ENCODE data around the gene MGMT. TPM values are rescaled to one million over a fixed set of nuclear protein-coding genes. Genes with fewer than 3 reads are reported as not detected.

MGMT gene
- total RNA-seq, 6 experiments from 2014 or later: 8.9 to 18.0 (median 10.0) TPM

DNA sequence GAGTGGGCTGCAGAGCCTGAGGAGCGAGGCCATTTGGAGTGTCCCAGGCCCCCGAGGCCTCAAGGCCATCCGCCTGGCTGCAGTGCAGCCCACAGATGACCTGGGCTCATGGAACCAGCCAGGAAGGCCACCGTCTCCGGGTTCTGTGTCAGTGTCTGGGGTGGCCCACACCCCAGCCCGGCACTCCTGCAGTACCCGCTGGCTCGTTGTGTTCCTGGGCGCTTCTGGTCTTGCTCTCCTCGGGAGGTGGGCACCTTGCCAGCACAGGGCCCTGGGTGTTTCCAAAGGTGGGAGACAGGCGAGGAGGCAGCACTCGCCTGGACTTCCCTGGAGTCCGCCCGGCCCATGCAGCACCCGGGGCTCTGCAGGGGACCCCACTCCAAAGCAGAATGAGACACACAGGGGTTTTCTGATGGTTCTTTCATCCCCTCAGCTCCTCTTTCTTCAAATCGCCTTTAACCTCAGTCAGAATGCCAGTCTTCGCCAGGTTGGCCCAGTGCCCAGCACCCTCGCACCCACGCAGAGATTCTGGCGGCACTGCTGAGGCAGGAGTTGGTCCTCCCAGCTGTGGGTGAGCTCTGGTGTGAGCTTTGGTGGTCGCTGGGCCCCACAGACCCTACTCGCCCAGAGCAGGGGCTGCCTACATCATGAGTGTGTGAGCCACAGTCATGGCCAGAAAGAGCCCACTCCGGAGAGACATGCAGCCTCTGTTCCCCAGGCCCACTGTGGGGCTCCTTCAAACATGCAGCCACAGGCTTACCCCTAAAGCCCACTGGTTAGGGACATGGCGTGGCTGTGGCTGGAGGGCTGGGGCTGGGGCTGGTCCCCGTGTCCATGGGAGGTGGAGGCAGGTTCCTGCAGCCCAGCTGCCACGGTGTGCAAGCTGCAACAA is 341.3 kb downstream of the MGMT start:
- Mint-ChIP-seq H3K27ac (no peak overlapping the region), H3K36me3 (ENCODE audit: low read depth) (peaks cover 4% of the 10 kb centered on the region), H3K4me3 (no peak overlapping the region), H3K9me3 (peaks cover 58% of the 10 kb centered on the region), H3K27me3 (ENCODE audit: insufficient read depth) (peaks cover 2% of the 10 kb centered on the region; the same call in 1 of the 2 replicates), H3K4me1 (ENCODE audit: low read depth) (no peaks in the 10 kb centered on the region)
- DNase-seq: no peak
- TF ChIP-seq, protein P1, sequence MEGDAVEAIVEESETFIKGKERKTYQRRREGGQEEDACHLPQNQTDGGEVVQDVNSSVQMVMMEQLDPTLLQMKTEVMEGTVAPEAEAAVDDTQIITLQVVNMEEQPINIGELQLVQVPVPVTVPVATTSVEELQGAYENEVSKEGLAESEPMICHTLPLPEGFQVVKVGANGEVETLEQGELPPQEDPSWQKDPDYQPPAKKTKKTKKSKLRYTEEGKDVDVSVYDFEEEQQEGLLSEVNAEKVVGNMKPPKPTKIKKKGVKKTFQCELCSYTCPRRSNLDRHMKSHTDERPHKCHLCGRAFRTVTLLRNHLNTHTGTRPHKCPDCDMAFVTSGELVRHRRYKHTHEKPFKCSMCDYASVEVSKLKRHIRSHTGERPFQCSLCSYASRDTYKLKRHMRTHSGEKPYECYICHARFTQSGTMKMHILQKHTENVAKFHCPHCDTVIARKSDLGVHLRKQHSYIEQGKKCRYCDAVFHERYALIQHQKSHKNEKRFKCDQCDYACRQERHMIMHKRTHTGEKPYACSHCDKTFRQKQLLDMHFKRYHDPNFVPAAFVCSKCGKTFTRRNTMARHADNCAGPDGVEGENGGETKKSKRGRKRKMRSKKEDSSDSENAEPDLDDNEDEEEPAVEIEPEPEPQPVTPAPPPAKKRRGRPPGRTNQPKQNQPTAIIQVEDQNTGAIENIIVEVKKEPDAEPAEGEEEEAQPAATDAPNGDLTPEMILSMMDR (IDR thresholded peaks at IDR 0.05): no peak

DNA sequence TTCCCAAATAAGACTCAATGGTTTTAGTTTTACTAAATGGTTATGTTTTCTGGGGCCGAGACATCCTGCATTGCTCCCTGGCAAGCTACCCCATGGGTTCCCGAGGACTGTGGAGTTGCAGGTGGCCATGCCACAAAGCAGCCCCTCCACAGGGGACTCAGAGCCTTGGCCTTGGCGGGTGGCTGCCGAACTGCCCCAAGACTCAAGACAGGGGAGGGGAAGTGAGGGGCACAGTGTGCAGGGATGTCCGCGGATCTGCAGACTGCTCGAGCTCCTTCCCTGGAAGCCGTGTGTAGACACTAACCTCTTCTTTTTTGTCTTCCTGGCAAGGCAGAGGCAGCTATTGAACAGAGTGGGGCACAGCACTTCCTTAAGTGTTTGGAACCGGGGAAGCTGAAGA is 342.4 kb downstream of the MGMT start:
- no peak overlapping the region for H3K4me3 Mint-ChIP-seq
- no peaks in the 10 kb centered on the region for H3K4me1 Mint-ChIP-seq (ENCODE audit: low read depth)
- DNase-seq: no peak
- H3K9me3 Mint-ChIP-seq: peaks cover 48% of the 10 kb centered on the region
- H3K27ac Mint-ChIP-seq: no peak overlapping the region
- TF ChIP-seq, protein P1 (IDR thresholded peaks at IDR 0.05): no peak
- peaks cover 4% of the 10 kb centered on the region for H3K27me3 Mint-ChIP-seq (ENCODE audit: insufficient read depth)
- peaks cover 4% of the 10 kb centered on the region for H3K36me3 Mint-ChIP-seq (ENCODE audit: low read depth)

- Mint-ChIP-seq H3K9me3 (peaks cover 50% of the 10 kb centered on the region), H3K4me3 (no peak overlapping the region)
- DNase-seq: no peak
Measured at GRCh38 chr10:129809841-129810240, 342.8 kb downstream of the MGMT start.

GRCh38 chr10:129811208-129811607 is 344.2 kb downstream of the MGMT start:
- Mint-ChIP-seq H3K4me1 (ENCODE audit: low read depth) (no peaks in the 10 kb centered on the region), H3K9me3 (peaks cover 47% of the 10 kb centered on the region), H3K4me3 (no peak overlapping the region), H3K27ac (no peak overlapping the region), H3K27me3 (ENCODE audit: insufficient read depth) (peaks cover 4% of the 10 kb centered on the region), H3K36me3 (ENCODE audit: low read depth) (peaks cover 4% of the 10 kb centered on the region)
- TF ChIP-seq, protein P1 (IDR thresholded peaks at IDR 0.05): no peak
- no peak for DNase-seq

More at GRCh38 chr10:129809841-129810240, 342.8 kb downstream of the MGMT start:
- TF ChIP-seq, protein P1 (IDR thresholded peaks at IDR 0.05): no peak
- no peak overlapping the region for H3K27ac Mint-ChIP-seq
- peaks cover 4% of the 10 kb centered on the region for H3K27me3 Mint-ChIP-seq (ENCODE audit: insufficient read depth)
- H3K36me3 Mint-ChIP-seq (ENCODE audit: low read depth): peaks cover 4% of the 10 kb centered on the region
- no peaks in the 10 kb centered on the region for H3K4me1 Mint-ChIP-seq (ENCODE audit: low read depth)

DNA sequence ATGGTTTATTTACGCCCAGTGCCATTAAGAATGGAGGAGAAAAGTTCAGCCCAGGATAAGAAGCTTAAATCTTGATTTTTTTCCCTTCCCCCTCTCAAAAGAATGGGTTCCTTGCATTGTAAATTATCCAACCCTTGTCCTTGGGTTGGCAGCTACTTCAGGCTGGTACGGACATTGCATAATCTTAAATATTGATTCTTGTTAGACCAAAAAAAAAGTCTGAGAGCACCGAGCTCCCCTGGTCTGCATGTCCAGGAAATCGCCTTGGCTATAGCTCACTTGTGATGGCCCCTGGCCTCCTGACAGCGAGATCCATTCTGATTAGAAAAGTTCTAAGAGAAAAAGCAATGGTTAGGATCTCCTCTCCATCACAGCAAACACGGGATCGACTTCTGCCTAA is 345.4 kb downstream of the MGMT start:
- peaks cover 4% of the 10 kb centered on the region for H3K27me3 Mint-ChIP-seq (ENCODE audit: insufficient read depth)
- H3K9me3 Mint-ChIP-seq: peaks cover 43% of the 10 kb centered on the region
- peaks cover under 1% of the 10 kb centered on the region; the same call in 1 of the 2 replicates for H3K36me3 Mint-ChIP-seq (ENCODE audit: low read depth)
- DNase-seq: no peak
- no peaks in the 10 kb centered on the region for H3K4me1 Mint-ChIP-seq (ENCODE audit: low read depth)
- no peak overlapping the region for H3K4me3 Mint-ChIP-seq
- TF ChIP-seq, protein P1 (IDR thresholded peaks at IDR 0.05): no peak
- H3K27ac Mint-ChIP-seq: no peak overlapping the region

Measured in HFFc6 (cell line).